ENCODE measurements around the gene UBQLN4.

The UBQLN4 gene

GRCh38 chr1:156081180-156081916 is 27.8 kb upstream of the UBQLN4 start:
- Histone ChIP-seq H3K27me3 (ENCODE audit: control insufficient read depth in 5 of 5, insufficient read depth in 4 of 5, low read length in 5 of 5) (peaks cover 3 to 11% (median 5%) of the 10 kb centered on the region in 5 donors), H3K36me3 (ENCODE audit: control insufficient read depth in 5 of 5, insufficient read depth in 5 of 5, low read length in 5 of 5) (no peaks in the 10 kb centered on the region), H3K9ac (ENCODE audit: low read length in 5 of 5) (peak overlapping the region in 2 of 5 donors; percentile 17 to 39), H3K4me1 (ENCODE audit: control insufficient read depth in 5 of 5, insufficient read depth in 5 of 5, low read length in 5 of 5) (peaks cover 0 to 33% (median 20%) of the 10 kb centered on the region in 5 donors), H3K27ac (ENCODE audit: low read depth, low read length) (no peak overlapping the region), H3K9me3 (ENCODE audit: control insufficient read depth in 5 of 5, low read length in 5 of 5) (no peaks in the 10 kb centered on the region), H3K4me3 (ENCODE audit: low read depth in 1 of 5, low read length in 5 of 5) (peak overlapping the region in 3 of 5 donors; percentile 48 to 83 (median 80))

- Histone ChIP-seq H3K4me3 (ENCODE audit: low read depth in 1 of 5, low read length in 5 of 5) (no peak overlapping the region), H3K36me3 (ENCODE audit: control insufficient read depth in 5 of 5, insufficient read depth in 5 of 5, low read length in 5 of 5) (no peaks in the 10 kb centered on the region), H3K27me3 (ENCODE audit: control insufficient read depth in 5 of 5, insufficient read depth in 4 of 5, low read length in 5 of 5) (peaks cover 3 to 11% (median 5%) of the 10 kb centered on the region in 5 donors), H3K9ac (ENCODE audit: low read length in 5 of 5) (no peak overlapping the region), H3K9me3 (ENCODE audit: control insufficient read depth in 5 of 5, low read length in 5 of 5) (no peaks in the 10 kb centered on the region), H3K4me1 (ENCODE audit: control insufficient read depth in 5 of 5, insufficient read depth in 5 of 5, low read length in 5 of 5) (peaks cover 0 to 38% (median 25%) of the 10 kb centered on the region in 5 donors), H3K27ac (ENCODE audit: low read depth, low read length) (no peak overlapping the region)
Observed at GRCh38 chr1:156080863-156081179, 27.2 kb upstream of the UBQLN4 start.

- H3K4me3 ChIP-seq (ENCODE audit: low read depth in 1 of 5, low read length in 5 of 5): no peak overlapping the region
- H3K4me1 ChIP-seq (ENCODE audit: control insufficient read depth in 5 of 5, insufficient read depth in 5 of 5, low read length in 5 of 5): peaks cover 0 to 43% (median 28%) of the 10 kb centered on the region in 5 donors
- H3K27me3 ChIP-seq (ENCODE audit: control insufficient read depth in 5 of 5, insufficient read depth in 4 of 5, low read length in 5 of 5): peaks cover 3 to 11% (median 5%) of the 10 kb centered on the region in 5 donors
- H3K27ac ChIP-seq (ENCODE audit: low read depth, low read length): no peak overlapping the region
- no peak overlapping the region for H3K9ac ChIP-seq (ENCODE audit: low read length in 5 of 5)
- no peaks in the 10 kb centered on the region for H3K9me3 ChIP-seq (ENCODE audit: control insufficient read depth in 5 of 5, low read length in 5 of 5)
- no peaks in the 10 kb centered on the region for H3K36me3 ChIP-seq (ENCODE audit: control insufficient read depth in 5 of 5, insufficient read depth in 5 of 5, low read length in 5 of 5)
Observed at GRCh38 chr1:156080241-156080862, 26.8 kb upstream of the UBQLN4 start.

- H3K36me3 ChIP-seq (ENCODE audit: control insufficient read depth in 5 of 5, insufficient read depth in 5 of 5, low read length in 5 of 5): no peaks in the 10 kb centered on the region
- no peak overlapping the region for H3K4me3 ChIP-seq (ENCODE audit: low read depth in 1 of 5, low read length in 5 of 5)
- no peak overlapping the region for H3K27ac ChIP-seq (ENCODE audit: low read depth, low read length)
- H3K4me1 ChIP-seq (ENCODE audit: control insufficient read depth in 5 of 5, insufficient read depth in 5 of 5, low read length in 5 of 5): peaks cover 0 to 49% (median 34%) of the 10 kb centered on the region in 5 donors
- no peaks in the 10 kb centered on the region for H3K9me3 ChIP-seq (ENCODE audit: control insufficient read depth in 5 of 5, low read length in 5 of 5)
- H3K9ac ChIP-seq (ENCODE audit: low read length in 5 of 5): no peak overlapping the region
- peaks cover 0 to 15% (median 5%) of the 10 kb centered on the region in 5 donors for H3K27me3 ChIP-seq (ENCODE audit: control insufficient read depth in 5 of 5, insufficient read depth in 4 of 5, low read length in 5 of 5)
Observed at GRCh38 chr1:156079762-156080161, 26.2 kb upstream of the UBQLN4 start.

GRCh38 chr1:156078728-156079127 is 25.1 kb upstream of the UBQLN4 start:
- Histone ChIP-seq H3K9me3 (ENCODE audit: control insufficient read depth in 5 of 5, low read length in 5 of 5) (no peaks in the 10 kb centered on the region), H3K4me3 (ENCODE audit: low read depth in 1 of 5, low read length in 5 of 5) (no peak overlapping the region), H3K4me1 (ENCODE audit: control insufficient read depth in 5 of 5, insufficient read depth in 5 of 5, low read length in 5 of 5) (peaks cover 0 to 45% (median 35%) of the 10 kb centered on the region in 5 donors), H3K27me3 (ENCODE audit: control insufficient read depth in 5 of 5, insufficient read depth in 4 of 5, low read length in 5 of 5) (peaks cover 0 to 16% (median 5%) of the 10 kb centered on the region in 5 donors), H3K27ac (ENCODE audit: low read depth, low read length) (no peak overlapping the region), H3K9ac (ENCODE audit: low read length in 5 of 5) (no peak overlapping the region), H3K36me3 (ENCODE audit: control insufficient read depth in 5 of 5, insufficient read depth in 5 of 5, low read length in 5 of 5) (no peaks in the 10 kb centered on the region)

- H3K4me3 ChIP-seq (ENCODE audit: low read depth in 1 of 5, low read length in 5 of 5): peak overlapping the region in 2 of 5 donors; percentile 67 to 68
Observed at GRCh38 chr1:156077430-156077760, 23.8 kb upstream of the UBQLN4 start.

GRCh38 chr1:156076609-156077429 is 23.2 kb upstream of the UBQLN4 start:
- no peak overlapping the region for H3K27ac ChIP-seq (ENCODE audit: low read depth, low read length)
- H3K9me3 ChIP-seq (ENCODE audit: control insufficient read depth in 5 of 5, low read length in 5 of 5): no peaks in the 10 kb centered on the region
- H3K36me3 ChIP-seq (ENCODE audit: control insufficient read depth in 5 of 5, insufficient read depth in 5 of 5, low read length in 5 of 5): no peaks in the 10 kb centered on the region
- H3K9ac ChIP-seq (ENCODE audit: low read length in 5 of 5): peak overlapping the region in 3 of 5 donors; percentile 47 to 66 (median 53)
- H3K4me1 ChIP-seq (ENCODE audit: control insufficient read depth in 5 of 5, insufficient read depth in 5 of 5, low read length in 5 of 5): peaks cover 0 to 33% (median 29%) of the 10 kb centered on the region in 5 donors
- peaks cover 0 to 16% (median 5%) of the 10 kb centered on the region in 5 donors for H3K27me3 ChIP-seq (ENCODE audit: control insufficient read depth in 5 of 5, insufficient read depth in 4 of 5, low read length in 5 of 5)
- H3K4me3 ChIP-seq (ENCODE audit: low read depth in 1 of 5, low read length in 5 of 5): peak overlapping the region; percentile 17 to 68 (median 67)

More at GRCh38 chr1:156077430-156077760, 23.8 kb upstream of the UBQLN4 start:
- no peaks in the 10 kb centered on the region for H3K36me3 ChIP-seq (ENCODE audit: control insufficient read depth in 5 of 5, insufficient read depth in 5 of 5, low read length in 5 of 5)
- H3K9ac ChIP-seq (ENCODE audit: low read length in 5 of 5): no peak overlapping the region
- H3K27ac ChIP-seq (ENCODE audit: low read depth, low read length): no peak overlapping the region
- H3K9me3 ChIP-seq (ENCODE audit: control insufficient read depth in 5 of 5, low read length in 5 of 5): no peaks in the 10 kb centered on the region
- H3K27me3 ChIP-seq (ENCODE audit: control insufficient read depth in 5 of 5, insufficient read depth in 4 of 5, low read length in 5 of 5): peaks cover 0 to 16% (median 5%) of the 10 kb centered on the region in 5 donors
- peaks cover 0 to 37% (median 29%) of the 10 kb centered on the region in 5 donors for H3K4me1 ChIP-seq (ENCODE audit: control insufficient read depth in 5 of 5, insufficient read depth in 5 of 5, low read length in 5 of 5)

- no peak overlapping the region for H3K27ac ChIP-seq (ENCODE audit: low read depth, low read length)
- peak overlapping the region in 3 of 5 donors; percentile 7 to 53 (median 47) for H3K9ac ChIP-seq (ENCODE audit: low read length in 5 of 5)
- H3K9me3 ChIP-seq (ENCODE audit: control insufficient read depth in 5 of 5, low read length in 5 of 5): no peaks in the 10 kb centered on the region
- peak overlapping the region in 4 of 5 donors; percentile 17 to 68 (median 67) for H3K4me3 ChIP-seq (ENCODE audit: low read depth in 1 of 5, low read length in 5 of 5)
- H3K4me1 ChIP-seq (ENCODE audit: control insufficient read depth in 5 of 5, insufficient read depth in 5 of 5, low read length in 5 of 5): peaks cover 0 to 27% (median 24%) of the 10 kb centered on the region in 5 donors
- peaks cover 0 to 11% (median 0%) of the 10 kb centered on the region in 5 donors for H3K27me3 ChIP-seq (ENCODE audit: control insufficient read depth in 5 of 5, insufficient read depth in 4 of 5, low read length in 5 of 5)
- no peaks in the 10 kb centered on the region for H3K36me3 ChIP-seq (ENCODE audit: control insufficient read depth in 5 of 5, insufficient read depth in 5 of 5, low read length in 5 of 5)
Observed at GRCh38 chr1:156075775-156076204, 22.2 kb upstream of the UBQLN4 start.

GRCh38 chr1:156075162-156075561 is 21.6 kb upstream of the UBQLN4 start:
- Histone ChIP-seq H3K4me1 (ENCODE audit: control insufficient read depth in 5 of 5, insufficient read depth in 5 of 5, low read length in 5 of 5) (peaks cover 0 to 31% (median 26%) of the 10 kb centered on the region in 5 donors), H3K9me3 (ENCODE audit: control insufficient read depth in 5 of 5, low read length in 5 of 5) (no peaks in the 10 kb centered on the region), H3K4me3 (ENCODE audit: low read depth in 1 of 5, low read length in 5 of 5) (no peak overlapping the region), H3K27me3 (ENCODE audit: control insufficient read depth in 5 of 5, insufficient read depth in 4 of 5, low read length in 5 of 5) (peaks cover 0 to 11% (median 0%) of the 10 kb centered on the region in 5 donors), H3K9ac (ENCODE audit: low read length in 5 of 5) (no peak overlapping the region), H3K36me3 (ENCODE audit: control insufficient read depth in 5 of 5, insufficient read depth in 5 of 5, low read length in 5 of 5) (no peaks in the 10 kb centered on the region), H3K27ac (ENCODE audit: low read depth, low read length) (no peak overlapping the region)

Measured in subcutaneous abdominal adipose tissue (tissue), 5 donors.